Liver (tissue), 9 donors: ENCODE measurements around the gene FBLN1. TPM values are rescaled to one million over a fixed set of nuclear protein-coding genes. Genes with fewer than 3 reads are reported as not detected.

Source experiments
- DNase-seq: peaks from one replicate; pipeline ENCODE4 v3.0.0-alpha.2; 2017; ENCODE audit warnings: low spot score
- H3K27ac ChIP-seq, 2 donors: one replicate each; pipeline ENCODE4 v1.7.0; 2013; ENCODE audit warnings: inconsistent platforms in 2 of 2, low read length in 2 of 2, control low read depth in 1 of 2, low read depth in 1 of 2, mild to moderate bottlenecking in 1 of 2
- H3K27me3 ChIP-seq, 4 donors: one replicate each; pipeline versions ENCODE4 v1.6.1 to v1.7.0; 2013; ENCODE audit warnings: low read length in 3 of 4, inconsistent platforms in 1 of 4, mild to moderate bottlenecking in 1 of 4, moderate library complexity in 1 of 4; ENCODE audit not compliant: control insufficient read depth in 4 of 4, insufficient read depth in 4 of 4
- H3K36me3 ChIP-seq, 4 donors: one replicate each; pipeline versions ENCODE4 v1.6.1 to v1.7.0; 2013; ENCODE audit warnings: low read length in 3 of 4, mild to moderate bottlenecking in 3 of 4, low read depth in 1 of 4, moderate library complexity in 1 of 4; ENCODE audit not compliant: control insufficient read depth in 4 of 4, insufficient read depth in 3 of 4
- H3K4me1 ChIP-seq, 4 donors: one replicate each; pipeline versions ENCODE4 v1.6.1 to v1.7.0; 2013; ENCODE audit warnings: low read length in 3 of 4, mild to moderate bottlenecking in 3 of 4, moderate library complexity in 1 of 4; ENCODE audit not compliant: control insufficient read depth in 4 of 4, insufficient read depth in 4 of 4
- H3K4me3 ChIP-seq, 3 donors: one replicate each; pipeline versions ENCODE4 v1.6.1 to v1.7.0; 2013; ENCODE audit warnings: low read length in 3 of 3, control low read depth in 1 of 3, low read depth in 1 of 3, mild to moderate bottlenecking in 1 of 3
- H3K9ac ChIP-seq, 2 donors: one replicate each; pipeline ENCODE4 v1.7.0; 2013; ENCODE audit warnings: low read length in 2 of 2, mild to moderate bottlenecking in 2 of 2, moderate library complexity in 2 of 2, control low read depth in 1 of 2, low read depth in 1 of 2
- H3K9me3 ChIP-seq, 4 donors: one replicate each; pipeline versions ENCODE4 v1.6.1 to v1.7.0; 2013; ENCODE audit warnings: low read length in 3 of 4; ENCODE audit not compliant: control insufficient read depth in 4 of 4
- ATF3 ChIP-seq: IDR thresholded peaks from 2 replicates; pipeline ENCODE4 v1.6.1; 2016; ENCODE audit warnings: antibody characterized with exemption
- CTCF ChIP-seq: fragments of 150-350 bp; IDR thresholded peaks from 2 replicates; pipeline ENCODE4 v1.5.1; 2017; ENCODE audit warnings: improper control_type of control experiment, low read depth, low read length; ENCODE audit not compliant: missing input control
- FOXA1 ChIP-seq: IDR thresholded peaks from 2 replicates; pipeline ENCODE4 v1.6.1; 2016; ENCODE audit warnings: antibody characterized with exemption
- FOXA2 ChIP-seq: IDR thresholded peaks from 2 replicates; pipeline ENCODE4 v1.6.1; 2016; ENCODE audit warnings: antibody characterized with exemption
- HNF4A ChIP-seq, 2 donors: conservative IDR thresholded peaks; 2 replicates each; pipeline ENCODE4 v1.6.1; 2016; ENCODE audit warnings: antibody characterized with exemption in 2 of 2, mild to moderate bottlenecking in 2 of 2
- HNF4G ChIP-seq: IDR thresholded peaks from 2 replicates; pipeline ENCODE4 v1.6.1; 2016; ENCODE audit warnings: antibody characterized with exemption
- JUND ChIP-seq, 2 donors: IDR thresholded peaks; 2 replicates each; pipeline ENCODE4 v1.6.1; 2016; ENCODE audit warnings: antibody characterized with exemption in 2 of 2
- MAX ChIP-seq: IDR thresholded peaks from 2 replicates; pipeline ENCODE4 v1.6.1; 2016; ENCODE audit warnings: antibody characterized with exemption
- NR2F2 ChIP-seq: IDR thresholded peaks from 2 replicates; pipeline ENCODE4 v1.6.1; 2016; ENCODE audit warnings: antibody characterized with exemption
- RAD21 ChIP-seq, 2 donors: IDR thresholded peaks; 2 replicates each; pipeline ENCODE4 v1.6.1; 2016; ENCODE audit warnings: antibody characterized with exemption in 2 of 2, mild to moderate bottlenecking in 2 of 2
- RXRA ChIP-seq, 2 donors: IDR thresholded peaks; 2 replicates each; pipeline ENCODE4 v1.6.1; 2017 to 2018; ENCODE audit warnings: antibody characterized with exemption in 2 of 2, mild to moderate bottlenecking in 1 of 2
- TAF1 ChIP-seq: conservative IDR thresholded peaks from 2 replicates; pipeline ENCODE4 v1.6.1; 2016; ENCODE audit warnings: antibody characterized with exemption, mild to moderate bottlenecking
- WGBS: extraction: QIAGEN DNeasy Blood & Tissue Kit; methylation state at CpG from one replicate; pipeline ENCODE4 v1.1.7; 2013; 5-methylcytosine and 5-hydroxymethylcytosine counted together
- polyA plus RNA-seq, 2 donors: library from polyadenylated mRNA; stranded (reverse) in 1 of 2; unstranded in 1 of 2; fragments of 200-250 nt in 1 of 2; fragments of >200 nt in 1 of 2; fragmentation: Nextera tagmentation in 1 of 2; extraction: Ambion mirVana in 1 of 2; gene quantifications; one replicate each; pipeline versions ENCODE4 v1.2.1 to v1.2.3, GENCODE V29; 2013 to 2015
- total RNA-seq, 2 donors: library from RNA; depleted of rRNA; stranded (reverse); fragments of >200 nt; gene quantifications; one replicate each; pipeline ENCODE4 v1.2.3, GENCODE V29; 2014
- TF ChIP-seq, protein P1 (sequence below): IDR thresholded peaks from 2 replicates; pipeline ENCODE4 v1.6.1; 2016; ENCODE audit warnings: antibody characterized with exemption, mild to moderate bottlenecking
- TF ChIP-seq, protein P2 (sequence below): IDR thresholded peaks from 2 replicates; pipeline ENCODE4 v1.6.1; 2016; ENCODE audit warnings: antibody characterized with exemption
- donor health status: healthy.
- donor health status: healthy.
- donor health status: healthy.
- donor health status: healthy.
- donor health status: healthy.

The FBLN1 gene
- total and polyA plus RNA-seq, 4 donors: 2.2 to 9.3 (median 6.3) TPM

DNA sequence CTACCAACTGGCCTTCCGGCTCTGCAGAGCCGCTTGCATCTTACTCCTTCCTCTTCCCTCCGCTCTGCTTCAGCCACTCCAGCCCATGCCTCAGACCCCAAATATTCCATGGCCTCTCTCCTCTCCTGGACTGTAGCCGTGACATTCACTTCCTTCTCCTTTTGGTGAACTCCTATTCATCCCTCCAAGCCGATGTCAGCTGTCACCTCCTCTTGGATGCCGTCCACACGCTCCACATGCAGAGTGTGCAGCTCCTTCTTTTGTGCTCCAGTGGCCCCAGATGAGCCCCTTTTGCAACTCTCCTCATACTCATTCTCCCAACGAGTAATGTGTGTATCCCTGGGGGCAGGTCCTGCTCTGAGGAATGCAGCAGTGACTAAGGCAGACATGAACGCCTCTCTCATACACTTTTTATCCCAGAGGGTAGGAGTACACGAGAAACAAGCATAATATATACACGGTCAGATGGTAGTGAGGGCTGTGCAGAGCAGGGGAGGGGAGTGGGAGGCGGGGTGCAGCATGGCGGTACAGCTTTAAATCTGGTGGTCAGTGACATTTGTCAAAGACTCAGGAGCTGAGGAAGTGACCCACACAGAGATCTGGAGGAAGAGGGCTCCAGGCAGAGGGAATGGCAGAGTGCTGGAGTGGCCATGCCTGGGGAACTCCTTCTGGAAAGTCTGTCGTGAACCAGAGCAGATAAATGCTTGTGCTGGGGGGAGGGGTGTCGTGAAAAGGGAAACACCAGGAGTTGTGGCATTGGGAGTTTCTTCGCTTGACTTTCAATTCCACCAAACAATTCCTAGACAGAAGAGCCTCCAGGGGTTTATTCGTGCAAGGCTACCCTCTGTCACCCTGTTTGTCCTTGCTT is 85.2 kb downstream of the FBLN1 start:
- Histone ChIP-seq H3K9ac (no peak overlapping the region), H3K27me3 (no peaks in the 10 kb centered on the region), H3K9me3 (no peaks in the 10 kb centered on the region), H3K4me1 (no peaks in the 10 kb centered on the region), H3K27ac (no peak overlapping the region), H3K4me3 (no peak overlapping the region), H3K36me3 (no peaks in the 10 kb centered on the region)
- no peak for TF ChIP-seq FOXA2
- no peak for TF ChIP-seq RXRA (IDR thresholded peaks at IDR 0.05)
- TF ChIP-seq FOXA1: no peak
- WGBS: 71% methylated on average over 17 of the region's 17 CpGs
- DNase-seq: no peak

DNA sequence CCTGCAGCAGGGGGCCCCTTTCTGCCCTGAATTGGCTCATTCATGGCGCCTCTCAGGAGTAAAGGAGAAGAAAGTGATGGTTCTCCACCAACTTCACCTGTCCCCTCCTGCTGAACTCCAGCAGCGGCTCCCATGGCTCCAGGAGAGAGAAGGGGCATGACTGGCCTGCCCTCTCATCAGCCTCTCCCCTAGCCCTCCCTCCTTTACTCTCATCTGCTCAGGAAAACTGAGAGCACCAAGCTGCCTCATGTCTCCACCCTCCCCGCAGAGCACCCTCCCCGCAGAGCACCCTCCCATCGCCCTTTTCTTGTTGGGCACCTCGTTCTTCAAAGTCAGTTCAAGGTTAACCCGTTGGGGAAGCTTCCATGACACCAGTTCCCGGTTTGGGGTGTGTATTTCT is 86.9 kb downstream of the FBLN1 start:
- no peaks in the 10 kb centered on the region for H3K4me1 ChIP-seq
- no peak for DNase-seq
- H3K27ac ChIP-seq: no peak overlapping the region
- no peak overlapping the region for H3K9ac ChIP-seq
- WGBS: 88% methylated on average over 8 of the region's 8 CpGs
- H3K27me3 ChIP-seq: no peaks in the 10 kb centered on the region
- no peaks in the 10 kb centered on the region for H3K36me3 ChIP-seq
- H3K4me3 ChIP-seq: no peak overlapping the region
- H3K9me3 ChIP-seq: no peaks in the 10 kb centered on the region
- TF ChIP-seq FOXA2: no peak
- no peak for TF ChIP-seq HNF4A (conservative IDR thresholded peaks at IDR 0.05)
- TF ChIP-seq FOXA1: no peak
- TF ChIP-seq ATF3: no peak
- no peak for TF ChIP-seq MAX
- no peak for TF ChIP-seq CTCF
- no peak for TF ChIP-seq TAF1

- Histone ChIP-seq H3K9me3 (no peaks in the 10 kb centered on the region), H3K36me3 (no peaks in the 10 kb centered on the region), H3K4me1 (no peaks in the 10 kb centered on the region), H3K4me3 (no peak overlapping the region), H3K27ac (no peak overlapping the region), H3K27me3 (no peaks in the 10 kb centered on the region), H3K9ac (no peak overlapping the region)
- TF ChIP-seq, protein P1, sequence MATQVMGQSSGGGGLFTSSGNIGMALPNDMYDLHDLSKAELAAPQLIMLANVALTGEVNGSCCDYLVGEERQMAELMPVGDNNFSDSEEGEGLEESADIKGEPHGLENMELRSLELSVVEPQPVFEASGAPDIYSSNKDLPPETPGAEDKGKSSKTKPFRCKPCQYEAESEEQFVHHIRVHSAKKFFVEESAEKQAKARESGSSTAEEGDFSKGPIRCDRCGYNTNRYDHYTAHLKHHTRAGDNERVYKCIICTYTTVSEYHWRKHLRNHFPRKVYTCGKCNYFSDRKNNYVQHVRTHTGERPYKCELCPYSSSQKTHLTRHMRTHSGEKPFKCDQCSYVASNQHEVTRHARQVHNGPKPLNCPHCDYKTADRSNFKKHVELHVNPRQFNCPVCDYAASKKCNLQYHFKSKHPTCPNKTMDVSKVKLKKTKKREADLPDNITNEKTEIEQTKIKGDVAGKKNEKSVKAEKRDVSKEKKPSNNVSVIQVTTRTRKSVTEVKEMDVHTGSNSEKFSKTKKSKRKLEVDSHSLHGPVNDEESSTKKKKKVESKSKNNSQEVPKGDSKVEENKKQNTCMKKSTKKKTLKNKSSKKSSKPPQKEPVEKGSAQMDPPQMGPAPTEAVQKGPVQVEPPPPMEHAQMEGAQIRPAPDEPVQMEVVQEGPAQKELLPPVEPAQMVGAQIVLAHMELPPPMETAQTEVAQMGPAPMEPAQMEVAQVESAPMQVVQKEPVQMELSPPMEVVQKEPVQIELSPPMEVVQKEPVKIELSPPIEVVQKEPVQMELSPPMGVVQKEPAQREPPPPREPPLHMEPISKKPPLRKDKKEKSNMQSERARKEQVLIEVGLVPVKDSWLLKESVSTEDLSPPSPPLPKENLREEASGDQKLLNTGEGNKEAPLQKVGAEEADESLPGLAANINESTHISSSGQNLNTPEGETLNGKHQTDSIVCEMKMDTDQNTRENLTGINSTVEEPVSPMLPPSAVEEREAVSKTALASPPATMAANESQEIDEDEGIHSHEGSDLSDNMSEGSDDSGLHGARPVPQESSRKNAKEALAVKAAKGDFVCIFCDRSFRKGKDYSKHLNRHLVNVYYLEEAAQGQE: no peak
- TF ChIP-seq HNF4G (no peak), RXRA (IDR thresholded peaks at IDR 0.05) (no peak), ATF3 (no peak), FOXA2 (no peak), NR2F2 (no peak), RAD21 (IDR thresholded peaks at IDR 0.05) (no peak), FOXA1 (no peak), JUND (IDR thresholded peaks at IDR 0.05) (no peak), CTCF (no peak)
- TF ChIP-seq, protein P2, sequence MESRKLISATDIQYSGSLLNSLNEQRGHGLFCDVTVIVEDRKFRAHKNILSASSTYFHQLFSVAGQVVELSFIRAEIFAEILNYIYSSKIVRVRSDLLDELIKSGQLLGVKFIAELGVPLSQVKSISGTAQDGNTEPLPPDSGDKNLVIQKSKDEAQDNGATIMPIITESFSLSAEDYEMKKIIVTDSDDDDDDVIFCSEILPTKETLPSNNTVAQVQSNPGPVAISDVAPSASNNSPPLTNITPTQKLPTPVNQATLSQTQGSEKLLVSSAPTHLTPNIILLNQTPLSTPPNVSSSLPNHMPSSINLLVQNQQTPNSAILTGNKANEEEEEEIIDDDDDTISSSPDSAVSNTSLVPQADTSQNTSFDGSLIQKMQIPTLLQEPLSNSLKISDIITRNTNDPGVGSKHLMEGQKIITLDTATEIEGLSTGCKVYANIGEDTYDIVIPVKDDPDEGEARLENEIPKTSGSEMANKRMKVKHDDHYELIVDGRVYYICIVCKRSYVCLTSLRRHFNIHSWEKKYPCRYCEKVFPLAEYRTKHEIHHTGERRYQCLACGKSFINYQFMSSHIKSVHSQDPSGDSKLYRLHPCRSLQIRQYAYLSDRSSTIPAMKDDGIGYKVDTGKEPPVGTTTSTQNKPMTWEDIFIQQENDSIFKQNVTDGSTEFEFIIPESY: no peak
- no peak for DNase-seq
- 82% methylated on average over 13 of the region's 13 CpGs for WGBS
Observed at GRCh38 chr22:45590262-45590661, 87.6 kb downstream of the FBLN1 start.
